ENCODE measurements around the gene STK38.

The STK38 gene

DNA sequence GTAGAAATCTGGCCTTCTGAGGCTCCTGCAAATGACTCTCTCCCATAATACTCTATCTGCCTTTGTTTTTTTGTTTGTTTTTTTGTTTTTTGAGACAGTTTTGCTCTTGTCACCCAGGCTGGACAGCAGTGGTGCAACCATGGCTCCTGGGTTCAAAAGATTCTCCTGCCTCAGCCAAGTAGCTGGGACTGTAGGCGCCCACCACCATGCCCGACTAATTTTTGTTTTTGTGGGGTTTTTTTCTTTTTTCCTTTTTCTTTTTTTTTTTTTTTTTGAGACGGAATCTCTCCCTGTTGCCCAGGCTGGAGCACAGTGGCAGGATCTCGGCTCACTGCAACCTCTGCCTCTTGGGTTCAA is 16.6 kb upstream of the STK38 start:
- DNase-seq (ENCODE audit: low spot score): no peak

DNA sequence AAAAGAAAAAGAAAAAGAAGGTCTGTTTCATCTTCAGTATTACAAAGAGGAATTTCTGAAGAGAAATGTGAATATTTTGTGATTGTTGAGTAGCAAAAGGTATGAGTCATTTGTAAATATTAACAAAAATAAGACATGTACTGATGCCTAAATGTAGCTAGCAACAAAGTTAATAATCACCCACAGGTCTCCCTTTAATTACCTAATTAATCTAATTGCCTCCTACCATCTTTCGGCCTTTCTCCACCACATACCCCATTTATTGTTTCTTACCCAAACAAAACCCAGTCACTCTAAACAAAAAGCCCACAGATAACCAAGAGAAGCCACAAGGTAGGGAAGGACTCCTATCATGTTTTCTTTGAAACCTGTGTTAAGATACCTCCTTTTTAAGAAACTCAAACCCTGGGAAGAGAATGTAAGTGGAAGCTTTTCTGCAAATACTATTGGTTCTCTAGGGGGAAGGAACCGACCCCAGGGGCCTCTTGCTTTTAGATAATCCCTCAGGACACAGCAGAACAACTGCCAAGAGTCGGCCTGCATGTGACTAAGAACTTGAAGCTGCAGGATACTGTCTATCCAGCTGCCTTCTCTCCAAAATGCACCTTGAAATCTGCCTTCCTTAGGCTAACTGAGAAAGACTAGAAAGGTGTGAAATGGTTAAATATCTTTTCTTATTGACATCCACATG is 16.1 kb upstream of the STK38 start:
- DNase-seq (ENCODE audit: low spot score): no peak

DNA sequence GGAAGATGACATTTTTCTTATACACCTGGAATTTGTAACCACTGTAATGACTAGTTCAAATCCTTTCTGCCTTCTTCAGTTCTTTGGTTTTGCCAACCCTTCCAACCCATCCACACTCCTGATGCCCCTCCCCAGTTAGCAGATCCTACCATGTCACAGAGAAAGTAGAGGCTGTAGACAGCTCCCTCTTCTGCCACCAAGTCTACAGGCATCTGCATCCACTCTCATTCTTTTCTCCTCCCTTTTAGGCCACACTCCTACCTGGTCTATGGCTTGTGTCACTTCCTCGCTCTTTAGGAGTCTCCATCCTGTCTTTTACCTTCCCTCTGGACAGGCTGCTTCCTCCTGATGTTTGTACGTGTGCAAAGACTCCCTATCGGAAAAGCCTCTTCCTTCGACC is 13.5 kb upstream of the STK38 start:
- DNase-seq (ENCODE audit: low spot score): no peak

DNA sequence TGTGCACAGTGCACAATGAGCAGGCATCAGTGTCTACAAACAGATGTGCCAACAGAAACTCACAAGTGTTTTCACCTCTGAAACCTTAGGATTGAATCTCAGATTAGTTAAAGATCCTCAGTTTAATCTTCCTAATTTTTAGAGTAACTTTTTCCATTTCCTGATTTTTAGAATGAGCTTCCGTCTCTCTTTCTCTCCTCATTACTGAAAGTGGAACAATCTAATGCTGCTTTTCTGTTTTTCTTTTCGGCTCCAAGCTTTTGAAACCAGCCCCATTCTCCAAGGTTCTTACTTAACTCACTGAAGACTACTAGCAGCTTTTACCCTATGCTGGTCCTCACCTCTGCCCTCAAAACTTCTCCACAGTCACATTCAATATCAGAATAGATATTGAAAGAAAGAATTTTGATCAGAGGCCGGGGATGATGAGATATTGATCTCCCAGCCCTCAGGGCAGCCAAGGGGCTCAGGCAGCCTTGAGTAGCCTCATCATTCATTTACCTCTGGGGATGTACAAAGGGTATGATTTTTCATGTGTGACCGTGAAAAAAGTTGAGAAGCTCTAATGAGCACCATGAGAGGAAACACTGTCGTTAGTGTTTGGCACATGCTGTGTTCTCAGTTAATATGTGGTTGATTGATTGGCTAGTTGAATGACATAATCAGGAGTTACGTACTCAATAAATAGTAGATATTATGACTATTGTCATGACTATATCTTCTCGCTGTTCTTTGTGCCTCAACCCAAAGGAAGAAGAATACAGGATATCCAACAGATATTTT is 11.9 kb upstream of the STK38 start:
- no peak for DNase-seq (ENCODE audit: low spot score)

DNA sequence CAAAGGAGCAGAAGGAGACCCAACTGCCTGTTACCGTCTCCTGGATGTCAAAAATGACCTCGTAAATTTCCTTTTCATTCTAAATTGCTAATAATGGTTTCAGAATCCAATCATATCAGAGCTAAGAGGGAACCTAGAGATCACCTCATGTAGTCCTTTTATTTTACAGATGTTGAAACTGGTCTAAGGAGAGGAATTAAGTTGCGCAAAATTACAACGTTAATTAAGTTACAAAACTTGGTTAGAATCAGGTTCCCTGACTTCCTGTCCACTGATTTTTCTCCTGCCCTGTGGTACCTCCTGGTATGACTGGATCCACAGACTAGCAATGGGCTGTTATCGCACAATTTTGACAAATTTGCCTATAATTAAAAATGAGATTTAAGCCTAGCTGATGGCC is 9.0 kb upstream of the STK38 start:
- no peak for DNase-seq (ENCODE audit: low spot score)

DNA sequence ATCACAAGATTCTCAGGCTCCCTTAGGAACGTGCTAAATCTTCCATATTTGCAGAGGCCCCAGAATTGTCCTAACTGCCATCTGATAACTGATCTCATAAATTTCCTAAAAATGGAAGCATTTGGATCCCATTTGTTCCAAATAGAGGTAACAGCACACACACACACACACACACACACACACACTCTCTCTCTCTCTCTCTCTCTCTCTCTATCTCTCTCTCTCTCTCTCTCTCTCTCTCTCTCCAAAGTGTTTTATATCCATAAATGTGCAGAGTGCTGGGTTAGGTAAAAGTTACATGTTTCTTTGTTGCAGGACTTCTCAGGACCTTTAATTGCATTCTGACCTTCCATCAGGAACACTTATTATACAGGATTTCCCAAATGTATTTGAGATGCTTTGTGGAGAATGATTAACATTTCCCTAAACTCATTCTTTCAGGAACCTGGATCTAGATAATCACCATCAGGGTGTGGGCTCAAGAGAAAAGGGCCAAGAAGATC is 8.5 kb upstream of the STK38 start:
- DNase-seq (ENCODE audit: low spot score): no peak

DNA sequence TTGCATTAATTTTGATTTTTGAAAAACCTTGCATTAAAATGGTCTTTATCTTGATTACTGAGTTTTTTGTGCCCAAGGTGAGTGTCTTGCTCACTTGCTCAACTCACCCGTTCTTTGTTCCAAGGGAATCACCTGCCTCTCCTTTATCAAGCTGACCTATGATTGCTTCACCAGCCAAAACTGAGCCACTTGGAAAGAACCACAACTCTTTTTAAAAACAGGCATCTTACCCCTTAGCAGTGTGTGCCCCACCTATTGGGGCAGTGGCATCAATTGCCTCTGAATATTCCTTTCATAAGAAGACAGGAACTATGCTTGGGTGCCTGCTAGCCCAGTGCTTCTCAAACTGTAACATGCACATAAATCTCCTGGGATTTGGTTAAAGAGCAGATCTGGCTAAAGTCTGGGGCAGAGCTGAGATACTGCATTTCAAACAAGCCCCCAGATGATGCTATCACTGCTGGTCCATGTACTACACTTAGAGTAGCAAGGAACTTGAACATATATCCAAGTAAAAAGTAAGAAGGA is 3.3 kb upstream of the STK38 start:
- DNase-seq (ENCODE audit: low spot score): no peak

DNA sequence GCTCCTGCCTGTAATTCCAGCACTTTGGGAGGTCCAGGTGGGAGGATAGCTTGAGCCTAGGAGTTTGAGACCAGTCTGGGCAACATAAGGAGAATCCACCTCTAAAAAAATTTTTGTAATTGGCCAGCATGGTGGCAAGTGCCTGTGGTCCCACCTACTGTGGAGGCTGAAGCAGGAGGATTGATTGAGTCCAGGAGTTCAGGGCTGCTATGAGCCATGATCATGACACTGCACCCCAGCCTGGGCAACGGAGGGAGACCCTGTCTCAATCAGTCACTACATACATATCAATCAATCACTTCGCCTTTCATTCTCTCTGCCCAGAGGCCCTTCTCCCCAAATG is 1.1 kb upstream of the STK38 start:
- no peak for DNase-seq (ENCODE audit: low spot score)

DNA sequence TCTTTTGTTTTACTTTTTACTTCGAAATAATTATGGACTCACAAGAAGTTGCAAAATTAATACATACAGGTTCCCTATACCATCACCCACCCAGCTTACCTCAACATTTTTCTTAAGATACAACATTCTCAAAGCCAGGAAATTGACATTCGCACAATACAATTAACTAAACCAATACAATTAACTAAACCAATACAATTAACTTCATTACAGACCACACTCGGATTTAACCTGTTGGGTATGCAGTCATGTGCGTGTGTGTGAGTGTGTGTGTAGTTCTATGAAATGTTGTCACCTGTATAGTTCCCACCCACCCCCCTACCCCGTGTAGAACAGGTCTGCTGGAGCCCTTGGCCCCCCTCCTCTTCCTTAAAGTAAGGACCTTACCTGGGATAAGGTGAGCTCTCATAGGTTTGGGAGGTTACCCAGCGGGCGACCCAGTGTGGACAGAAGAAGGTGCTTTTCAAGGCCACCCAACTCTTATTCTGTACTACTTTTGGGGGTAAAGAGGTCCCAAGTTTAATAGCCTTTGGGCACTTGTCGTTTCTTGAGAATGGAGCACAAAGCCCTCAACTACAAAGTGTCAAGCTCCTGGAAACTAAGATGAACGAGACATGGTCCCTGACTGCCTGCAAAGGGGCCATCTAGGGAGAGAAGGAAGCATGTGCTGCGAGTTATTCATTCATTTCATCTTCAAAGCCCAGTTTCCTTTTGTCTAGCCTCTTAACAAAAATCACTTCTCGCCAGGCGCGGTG is 544 bp upstream of the STK38 start:
- DNase-seq (ENCODE audit: low spot score): no peak

DNA sequence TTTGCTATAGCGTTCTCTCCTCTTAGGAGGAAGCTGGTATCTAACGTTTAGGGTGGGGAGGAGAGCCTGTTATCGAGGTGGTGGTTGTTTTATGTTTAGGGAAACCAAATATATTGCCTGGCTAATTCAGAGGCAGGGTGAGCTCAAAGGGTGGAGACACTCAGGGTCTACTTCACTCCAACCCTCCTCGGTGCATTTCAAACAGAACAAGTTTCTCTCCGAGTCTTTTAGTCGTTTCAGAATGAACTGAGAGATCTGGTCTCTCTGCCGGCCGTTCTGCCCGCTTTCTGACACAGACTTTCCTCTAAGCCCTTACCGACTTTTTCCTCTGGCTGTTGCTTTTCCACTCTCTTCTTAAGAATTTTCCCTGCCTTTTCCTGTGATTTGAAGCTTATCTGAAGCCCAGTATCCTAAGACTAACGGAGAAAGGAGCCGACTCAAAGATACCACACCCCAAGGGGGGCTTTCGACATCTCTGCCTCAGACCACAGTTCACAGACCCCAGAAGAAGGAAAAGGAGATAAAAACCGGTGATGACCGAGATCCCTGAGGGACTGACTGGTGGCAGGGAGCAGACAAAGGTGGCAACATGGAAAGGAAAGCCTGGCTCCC is 865 bp downstream of the STK38 start:
- DNase-seq (ENCODE audit: low spot score): peak; percentile 41

DNA sequence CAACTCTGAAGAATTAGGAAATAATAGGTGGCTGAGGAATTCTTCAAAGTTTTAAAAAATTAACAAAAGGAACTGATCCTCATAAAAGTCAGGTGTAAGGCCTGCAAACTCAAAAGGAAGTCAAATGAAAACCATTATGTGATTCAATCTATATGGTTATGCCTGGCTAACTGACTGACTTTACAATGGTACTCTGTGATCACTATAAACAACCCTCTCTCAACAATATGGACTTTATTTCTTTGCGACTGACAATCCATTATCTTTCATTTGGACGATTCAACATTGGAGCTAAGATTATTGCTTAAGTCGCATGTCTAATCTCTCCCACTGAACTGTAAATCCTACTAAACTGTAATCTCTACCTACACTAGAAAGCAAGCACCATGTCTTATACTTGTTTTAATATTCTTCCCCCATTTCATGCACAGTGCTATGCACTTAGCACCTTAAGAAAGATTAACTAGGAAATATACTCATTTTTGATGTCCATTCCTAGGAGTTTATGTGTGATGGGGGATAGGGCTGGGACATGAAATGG is 1.4 kb downstream of the STK38 start:
- DNase-seq (ENCODE audit: low spot score): no peak

DNA sequence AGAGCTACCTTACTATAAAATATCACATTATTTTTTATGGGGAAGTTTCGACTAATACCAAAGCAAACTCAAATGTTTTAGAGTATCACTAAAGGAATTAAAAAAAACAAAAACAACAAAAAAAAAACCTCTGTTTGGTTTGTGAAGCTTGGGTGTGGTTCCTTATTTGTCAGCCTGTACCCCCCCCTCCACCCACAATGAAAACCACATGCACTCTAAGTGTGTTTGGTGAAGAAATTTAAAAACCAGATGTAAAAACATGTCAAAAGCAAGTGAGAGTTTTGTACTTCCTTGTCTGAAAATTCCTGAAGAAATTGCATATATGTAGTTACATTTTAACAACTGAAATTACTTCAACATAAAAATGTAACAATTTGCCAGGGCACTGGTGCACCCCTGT is 3.1 kb downstream of the STK38 start:
- no peak for DNase-seq (ENCODE audit: low spot score)

DNA sequence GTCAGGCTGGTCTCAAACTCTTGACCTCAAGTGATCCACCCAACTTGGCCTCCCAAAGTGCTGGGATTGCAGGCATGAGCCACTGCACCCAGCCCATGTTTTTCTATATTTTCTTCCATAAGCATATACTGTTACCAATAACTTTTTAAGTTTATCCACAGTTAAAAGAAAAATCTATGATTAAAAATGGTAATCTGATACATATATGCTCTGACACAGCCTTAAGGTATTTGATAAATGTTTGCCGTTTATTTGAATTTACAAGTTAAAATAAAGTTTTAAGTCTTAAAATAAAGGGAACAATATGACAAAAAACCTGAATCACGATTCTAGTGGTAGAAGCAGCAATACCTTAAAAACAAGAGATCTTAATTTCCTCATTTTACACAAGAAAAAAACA is 5.2 kb downstream of the STK38 start:
- DNase-seq (ENCODE audit: low spot score): no peak

DNA sequence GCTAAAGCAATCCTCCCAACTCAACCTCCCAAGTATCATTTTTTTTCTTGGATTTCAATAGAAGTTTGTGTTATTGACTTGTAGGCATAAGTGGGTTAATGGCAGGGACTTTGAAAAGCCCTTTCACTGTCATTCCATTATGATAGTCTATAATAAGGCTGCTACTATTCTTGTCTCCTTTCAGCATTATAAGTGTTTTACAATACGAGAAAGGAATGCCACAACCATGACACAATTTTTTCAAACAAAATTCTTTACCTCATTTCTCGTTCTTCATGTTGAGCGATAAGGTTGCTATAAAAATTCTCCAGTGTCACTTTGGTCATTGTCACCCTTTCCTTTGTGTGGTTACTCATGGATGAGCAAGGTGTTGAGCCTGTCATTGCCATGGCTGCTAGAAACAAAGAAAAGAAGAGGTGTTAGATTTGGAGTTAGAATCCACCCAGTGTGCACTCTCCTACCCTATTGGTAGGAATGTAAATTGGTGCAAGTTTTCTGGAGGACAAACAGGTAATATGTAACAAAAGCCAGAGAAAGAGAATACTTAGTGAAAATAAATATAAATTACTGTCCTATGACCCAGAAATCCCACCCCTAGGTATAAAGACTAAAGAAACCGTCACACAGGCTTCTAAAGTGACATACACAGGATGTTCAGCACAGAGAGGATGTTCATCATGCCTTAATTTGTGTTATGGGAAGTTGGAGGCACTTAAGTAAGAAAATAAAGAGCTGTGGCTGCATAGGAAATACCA is 7.3 kb downstream of the STK38 start:
- no peak for DNase-seq (ENCODE audit: low spot score)

DNA sequence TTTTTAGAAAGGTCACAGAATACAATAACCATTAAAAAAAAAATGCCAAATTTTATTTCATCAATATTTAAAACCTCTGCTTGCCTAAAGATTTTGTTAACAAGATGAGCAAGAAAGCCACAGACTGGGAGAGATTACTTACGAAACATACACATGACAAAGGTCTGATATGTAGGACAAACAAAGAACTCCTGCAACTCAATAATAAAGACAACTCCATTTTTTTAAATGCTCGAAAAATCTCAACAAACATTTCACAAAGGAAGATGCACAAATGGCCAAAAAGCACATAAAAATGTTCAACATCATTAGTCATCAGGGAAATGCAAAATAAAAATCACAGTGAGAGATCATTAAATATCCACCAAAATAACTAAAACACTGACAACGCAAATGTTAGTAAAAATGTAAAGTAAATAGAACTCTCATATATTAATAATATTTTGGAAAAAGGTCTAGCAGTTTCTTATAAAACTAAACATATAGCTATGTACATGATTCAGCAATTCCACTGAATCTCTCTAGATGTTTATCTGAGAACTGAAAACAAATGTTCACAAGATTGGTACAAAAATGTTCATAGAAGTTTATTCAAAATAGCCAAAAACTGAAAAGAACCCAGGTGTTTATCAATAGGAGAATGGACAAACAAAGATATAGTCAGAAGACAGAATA is 10.3 kb downstream of the STK38 start:
- no peak for DNase-seq (ENCODE audit: low spot score)

DNA sequence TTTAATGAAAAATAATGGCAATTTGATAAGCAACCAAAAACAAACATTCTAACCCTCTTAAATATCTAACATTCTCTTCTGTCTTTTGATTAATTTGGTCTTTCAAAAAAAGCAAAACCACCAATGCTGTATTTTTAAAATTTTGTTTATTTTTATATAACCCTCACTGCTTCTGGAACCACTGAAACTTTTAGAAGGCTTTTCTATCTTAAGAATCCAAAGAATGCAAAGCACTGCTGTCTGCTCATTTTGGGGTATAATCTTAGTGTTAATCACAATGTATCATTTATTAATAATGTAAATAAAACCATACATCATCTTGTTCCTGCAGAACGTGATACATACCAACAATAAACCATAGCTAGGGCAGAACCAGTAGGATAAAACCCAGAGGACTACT is 14.0 kb downstream of the STK38 start:
- peak; percentile 37 for DNase-seq (ENCODE audit: low spot score)

DNA sequence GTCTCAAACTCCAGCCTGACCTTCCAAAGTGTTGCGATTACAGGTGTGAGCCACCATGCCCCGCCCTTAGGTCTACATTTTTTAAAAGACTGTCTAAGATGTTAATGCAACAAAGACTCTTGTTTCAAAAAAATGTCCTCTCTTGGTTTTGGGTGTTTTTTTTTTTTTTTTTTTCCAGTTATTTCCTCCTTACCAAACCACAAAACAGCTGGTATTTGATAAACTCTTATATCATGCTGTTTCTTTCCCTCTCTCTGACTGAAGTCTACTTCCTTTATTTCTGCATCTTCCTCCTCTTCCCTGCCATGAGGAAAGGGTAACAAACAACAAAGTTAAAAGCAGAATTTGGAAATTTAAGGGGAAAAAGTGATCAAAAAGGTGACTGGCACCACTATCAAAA is 21.2 kb downstream of the STK38 start:
- no peak for DNase-seq (ENCODE audit: low spot score)

DNA sequence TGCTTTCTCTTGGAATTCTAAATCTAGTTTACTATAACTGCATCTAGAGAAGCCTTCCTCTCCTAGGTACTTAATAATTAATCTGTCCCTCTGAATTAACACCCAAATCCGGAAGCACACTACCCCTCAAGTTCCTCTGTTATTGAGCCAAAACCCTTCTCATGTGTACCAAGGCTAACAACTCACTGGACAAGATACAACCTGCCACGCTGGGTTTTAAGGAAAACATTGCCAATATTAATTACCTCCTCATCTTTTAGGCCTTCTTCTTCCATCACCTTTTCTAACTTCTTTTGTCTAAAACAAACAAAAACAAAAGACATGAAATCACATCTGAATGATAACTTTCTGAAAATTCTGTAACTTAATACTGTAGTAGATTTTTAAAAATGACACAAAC is 21.9 kb downstream of the STK38 start:
- DNase-seq (ENCODE audit: low spot score): no peak

DNA sequence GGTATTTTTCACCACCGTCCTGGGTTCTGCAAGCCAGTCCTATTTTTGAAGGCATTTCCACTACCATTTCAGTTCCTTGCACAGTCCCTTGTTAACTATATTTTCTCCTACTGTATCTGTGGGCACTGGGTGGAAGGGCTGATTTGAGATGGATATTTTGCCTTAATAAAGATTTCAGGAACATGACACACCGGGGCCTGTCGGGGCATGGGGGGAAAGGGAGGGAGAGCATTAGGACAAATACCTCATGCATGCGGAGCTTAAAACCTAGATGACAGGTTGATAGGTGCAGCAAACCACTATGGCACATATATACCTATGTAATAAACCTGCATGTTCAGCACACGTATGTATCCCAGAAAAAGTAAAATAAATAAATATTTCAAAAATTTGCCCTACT is 22.4 kb downstream of the STK38 start:
- DNase-seq (ENCODE audit: low spot score): no peak

DNA sequence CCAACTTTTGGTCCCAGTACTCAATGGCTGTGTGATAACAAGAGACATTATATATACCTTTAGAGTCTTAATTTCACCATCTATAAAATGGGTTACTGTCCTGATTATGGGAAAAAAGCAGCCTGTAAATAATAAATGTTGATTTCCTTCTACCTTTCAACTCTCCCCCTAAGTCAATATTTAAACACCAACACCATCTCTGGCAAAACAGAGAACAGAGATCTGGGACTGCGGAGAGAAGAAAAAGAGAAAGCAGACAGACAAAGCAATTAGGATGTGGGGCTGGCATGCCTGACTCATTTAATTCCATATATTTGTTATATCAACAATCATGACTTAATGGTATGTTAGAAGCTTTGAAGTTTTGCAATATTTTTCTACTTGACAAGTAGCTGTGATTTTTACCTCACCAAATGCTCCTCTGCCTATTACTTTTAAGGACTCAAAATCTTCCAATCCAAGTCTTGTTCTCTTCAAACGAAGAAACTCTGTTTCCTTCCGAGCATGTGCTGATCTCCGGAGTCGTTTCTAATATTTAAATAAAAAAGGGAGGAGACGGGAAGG is 23.3 kb downstream of the STK38 start:
- DNase-seq (ENCODE audit: low spot score): no peak

DNA sequence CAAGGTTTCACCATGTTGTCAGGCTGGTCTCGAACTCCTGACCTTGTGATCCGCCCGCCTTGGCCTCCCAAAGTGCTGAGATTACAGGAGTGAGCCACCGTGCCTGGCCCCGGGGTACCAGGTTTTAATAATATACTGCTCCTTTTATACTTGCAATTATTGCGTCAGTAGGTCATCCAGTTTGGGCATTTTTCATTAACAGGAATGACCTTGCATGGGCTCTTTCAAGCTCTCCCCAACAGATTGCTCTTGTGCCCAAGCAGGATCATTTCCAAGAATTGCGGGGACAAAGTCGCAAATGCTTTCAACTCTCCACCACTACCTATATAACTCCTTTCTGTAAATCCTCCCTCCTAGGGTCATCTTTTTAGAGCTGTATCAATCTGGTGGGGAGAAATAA is 23.8 kb downstream of the STK38 start:
- DNase-seq (ENCODE audit: low spot score): no peak

All from hepatic stellate cell (primary cell).